HepG2 (cell line): ENCODE measurements around the gene RHCE.
"Not testable (repeated sequence)": the region's sequence is repeated elsewhere in the genome, so short reads cannot be mapped to it uniquely, and the experiment has no call there.

Experiments
- CHD2 ChIP-seq: IDR thresholded peaks from 2 replicates; pipeline ENCODE4 v1.6.1; 2011; ENCODE audit warnings: low read depth, low read length, improper control_type of control experiment
- EP300 ChIP-seq, 3 experiments: sonication (generic) in 1 of 3; formaldehyde crosslinking in 1 of 3; IDR thresholded peaks; 2 replicates each; pipeline versions ENCODE4 v1.5.1 to v1.6.1; 2011 to 2020; ENCODE audit warnings: low read depth in 2 of 3, low read length in 2 of 3, borderline replicate concordance in 1 of 3, improper control_type of control experiment in 1 of 3, mild to moderate bottlenecking in 1 of 3, missing genetic modification reagents in 1 of 3, moderate library complexity in 1 of 3
- ETV5 ChIP-seq: IDR thresholded peaks from 2 replicates; pipeline ENCODE4 v1.6.1; 2018; ENCODE audit warnings: missing biosample characterization, missing genetic modification reagents, inconsistent platforms, borderline replicate concordance
- LBX2 ChIP-seq: sonication (generic); formaldehyde crosslinking; IDR thresholded peaks from 2 replicates; pipeline ENCODE4 v1.5.0; 2020; ENCODE audit warnings: missing genetic modification reagents, mild to moderate bottlenecking, borderline replicate concordance
- REST ChIP-seq, 2 experiments: IDR thresholded peaks; 2 replicates each; pipeline ENCODE4 v1.6.1; 2011 to 2012; ENCODE audit warnings: low read length in 2 of 2, borderline replicate concordance in 1 of 2, low read depth in 1 of 2, mild to moderate bottlenecking in 1 of 2, moderate library complexity in 1 of 2
- SRY ChIP-seq: sonication (generic); formaldehyde crosslinking; IDR thresholded peaks from 2 replicates; pipeline ENCODE4 v1.8.0; 2022; ENCODE audit warnings: mild to moderate bottlenecking, missing genetic modification reagents
- SUZ12 ChIP-seq: fragments of 150-350 bp; IDR thresholded peaks from 2 replicates; pipeline ENCODE4 v1.6.1; 2014; ENCODE audit warnings: low read depth, low read length
- TIGD3 ChIP-seq: sonication (generic); formaldehyde crosslinking; IDR thresholded peaks from 2 replicates; pipeline ENCODE4 v1.5.1; 2020; ENCODE audit warnings: mild to moderate bottlenecking, missing genetic modification reagents, borderline replicate concordance
- YY1 ChIP-seq: IDR thresholded peaks from 2 replicates; pipeline ENCODE4 v1.6.1; 2011; ENCODE audit warnings: low read length, low read depth, moderate library complexity, mild to moderate bottlenecking; ENCODE audit not compliant: insufficient read depth, insufficient replicate concordance
- ZBTB26 ChIP-seq: IDR thresholded peaks from 2 replicates; pipeline ENCODE4 v1.6.1; 2016; ENCODE audit warnings: missing compliant biosample characterization, missing genetic modification reagents, borderline replicate concordance
- ZNF503 ChIP-seq: sonication (generic); formaldehyde crosslinking; IDR thresholded peaks from 2 replicates; pipeline ENCODE4 v1.4.0; 2020; ENCODE audit warnings: missing genetic modification reagents
- ZNF609 ChIP-seq: sonication (generic); formaldehyde crosslinking; IDR thresholded peaks from 2 replicates; pipeline ENCODE4 v1.4.0; 2020; ENCODE audit warnings: mild to moderate bottlenecking, missing genetic modification reagents, borderline replicate concordance

GRCh38 chr1:25414578-25414977, 6.0 kb downstream of the RHCE start:
- TF ChIP-seq ZNF609; EP300 (IDR thresholded peaks at IDR 0.05; ENCODE audit: low read depth in 2 of 2, low read length in 2 of 2); EP300 (CRISPR knock-in tag; IDR thresholded peaks at IDR 0.05; ENCODE audit: borderline replicate concordance); YY1; SUZ12; TIGD3 (CRISPR knock-in tag); REST (IDR thresholded peaks at IDR 0.05; ENCODE audit: borderline replicate concordance in 1 of 2, low read depth in 1 of 2, low read length in 2 of 2); ZBTB26 (CRISPR knock-in tag); ZNF503 (CRISPR knock-in tag); ETV5 (CRISPR knock-in tag); SRY; CHD2; LBX2: not testable (repeated sequence)
